Stimulated activated CD4-positive, alpha-beta T cell treated with anti-CD3 and anti-CD28 coated beads, Interleukin-2, amount 100 ng/mL, for 4 hours (primary cell): ENCODE results near the gene ALS2CL.

ENCODE experiments used
- DNase-seq: peaks from one replicate; pipeline ENCODE4 v3.0.0-alpha.2; 2020; ENCODE audit warnings: low read depth

The ALS2CL gene

GRCh38 chr3:46629551-46630517 is 63.6 kb downstream of the ALS2CL start:
- DNase-seq, result peak; percentile 60

GRCh38 chr3:46628901-46629369 is 64.5 kb downstream of the ALS2CL start:
- DNase-seq, result no peak

- DNase-seq, result no peak
These were observed 66.4 kb downstream of the ALS2CL start for GRCh38 chr3:46627078-46627477.

- no peak for DNase-seq
These were observed 67.4 kb downstream of the ALS2CL start for GRCh38 chr3:46626039-46626438.

GRCh38 chr3:46624975-46625490 is 68.4 kb downstream of the ALS2CL start:
- DNase-seq, result no peak

GRCh38 chr3:46624533-46624932 is 68.9 kb downstream of the ALS2CL start:
- DNase-seq, result no peak

GRCh38 chr3:46619845-46620778 is 73.4 kb downstream of the ALS2CL start:
- no peak for DNase-seq
